GM21786 (cell line): ENCODE measurements around the gene AGT.
"Not testable (repeated sequence)": the region's sequence is repeated elsewhere in the genome, so short reads cannot be mapped to it uniquely, and the experiment has no call there.

Source experiments
- ATAC-seq: cut with Tn5 transposase; IDR thresholded peaks from one replicate; pipeline ENCODE4 v1.9.1; 2021; ENCODE audit not compliant: unreplicated experiment

The AGT gene

GRCh38 chr1:230707732-230708630 is 5.9 kb downstream of the AGT start:
- no peak for ATAC-seq

- no peak for ATAC-seq
Observed at GRCh38 chr1:230706887-230707731, 6.8 kb downstream of the AGT start.

- ATAC-seq: no peak
Observed at GRCh38 chr1:230706020-230706699, 7.8 kb downstream of the AGT start.

GRCh38 chr1:230705289-230706019 is 8.5 kb downstream of the AGT start:
- no peak for ATAC-seq

GRCh38 chr1:230704830-230705229 is 9.1 kb downstream of the AGT start:
- no peak for ATAC-seq

GRCh38 chr1:230703679-230704385 is 10.1 kb downstream of the AGT start:
- no peak for ATAC-seq

- no peak for ATAC-seq
Observed at GRCh38 chr1:230702934-230703678, 10.8 kb downstream of the AGT start.

- ATAC-seq: no peak
Observed at GRCh38 chr1:230701895-230702768, 11.8 kb downstream of the AGT start.

- no peak for ATAC-seq
Observed at GRCh38 chr1:230701434-230701833, 12.5 kb downstream of the AGT start.

GRCh38 chr1:230700132-230700531 is 13.8 kb downstream of the AGT start:
- ATAC-seq: no peak

- no peak for ATAC-seq
Observed at GRCh38 chr1:230699716-230700115, 14.2 kb downstream of the AGT start.

GRCh38 chr1:230698964-230699363 is 15.0 kb downstream of the AGT start:
- ATAC-seq: not testable (repeated sequence)

GRCh38 chr1:230698130-230698529 is 15.8 kb downstream of the AGT start:
- no peak for ATAC-seq

GRCh38 chr1:230696722-230697437 is 17.0 kb downstream of the AGT start:
- ATAC-seq: no peak

GRCh38 chr1:230696218-230696617 is 17.7 kb downstream of the AGT start:
- no peak for ATAC-seq

- ATAC-seq: no peak
Observed at GRCh38 chr1:230694991-230695390, 18.9 kb downstream of the AGT start.

- ATAC-seq: no peak
Observed at GRCh38 chr1:230694464-230694863, 19.5 kb downstream of the AGT start.

- no peak for ATAC-seq
Observed at GRCh38 chr1:230693777-230694176, 20.1 kb downstream of the AGT start.
